Muscle layer of duodenum (tissue), 2 donors: Measurements from ENCODE around the gene ZNF383.
"Not testable (repeated sequence)": the region's sequence is repeated elsewhere in the genome, so short reads cannot be mapped to it uniquely, and the experiment has no call there.

Experiments used
- H3K27ac ChIP-seq: one replicate; pipeline ENCODE4 v1.7.0; 2013; ENCODE audit warnings: mild to moderate bottlenecking, low read length
- H3K27me3 ChIP-seq: one replicate; pipeline ENCODE4 v1.7.0; 2013; ENCODE audit warnings: low read depth, mild to moderate bottlenecking, control low read depth, low read length
- H3K36me3 ChIP-seq, 2 donors: one replicate each; pipeline ENCODE4 v1.7.0; 2013; ENCODE audit warnings: low read length in 2 of 2, control low read depth in 1 of 2, mild to moderate bottlenecking in 1 of 2; ENCODE audit not compliant: insufficient read depth in 2 of 2, control insufficient read depth in 1 of 2
- H3K4me1 ChIP-seq, 2 donors: one replicate each; pipeline ENCODE4 v1.7.0; 2013; ENCODE audit warnings: low read length in 2 of 2, mild to moderate bottlenecking in 2 of 2, control low read depth in 1 of 2, moderate library complexity in 1 of 2; ENCODE audit not compliant: insufficient read depth in 2 of 2, control insufficient read depth in 1 of 2
- H3K4me3 ChIP-seq, 2 donors: one replicate each; pipeline ENCODE4 v1.7.0; 2013; ENCODE audit warnings: low read length in 2 of 2, low read depth in 1 of 2, mild to moderate bottlenecking in 1 of 2
- H3K9me3 ChIP-seq, 2 donors: one replicate each; pipeline ENCODE4 v1.7.0; 2013; ENCODE audit warnings: low read length in 2 of 2, control low read depth in 1 of 2, mild to moderate bottlenecking in 1 of 2; ENCODE audit not compliant: control insufficient read depth in 1 of 2
- donor health status: healthy.

ZNF383 gene

GRCh38 chr19:37217775-37218591, at the start of gene ZNF383:
TSS of gene ZNF383 (plus strand) at chr19:37218214. CDS start at chr19:37230454, 12,240 bp downstream.
- Histone ChIP-seq H3K9me3 (no peaks in the 10 kb centered on the region), H3K4me3 (peak within 1 kb of the TSS; percentile 94 to 96), H3K4me1 (peaks cover 3 to 10% of the 10 kb centered on the region in 2 donors), H3K27ac (peak within 1 kb of the TSS; percentile 94), H3K36me3 (peaks cover 0 to 26% of the 10 kb centered on the region in 2 donors), H3K27me3 (no peaks in the 10 kb centered on the region)

GRCh38 chr19:37172368-37173366, 45.3 kb upstream of the ZNF383 start, which contains the start of gene ZNF585A:
TSS of gene ZNF585A (minus strand) at chr19:37172695. CDS start at chr19:37169910, 2,785 bp downstream.
- peak within 1 kb of the TSS; percentile 92 for H3K27ac ChIP-seq
- H3K9me3 ChIP-seq, result peaks cover 5 to 24% of the 10 kb centered on the region in 2 donors
- peaks cover 17 to 23% of the 10 kb centered on the region in 2 donors for H3K36me3 ChIP-seq
- peak within 1 kb of the TSS; percentile 82 to 99 for H3K4me3 ChIP-seq
- H3K27me3 ChIP-seq, result no peaks in the 10 kb centered on the region
- H3K4me1 ChIP-seq, result no peaks in the 10 kb centered on the region

GRCh38 chr19:37186071-37186470, 31.9 kb upstream of the ZNF383 start:
- H3K4me3 ChIP-seq, result peak overlapping the region in 1 of 2 donors; percentile 52
- not testable (repeated sequence) for H3K4me1 ChIP-seq, H3K27me3 ChIP-seq, H3K27ac ChIP-seq
- peaks cover 55 to 74% of the 10 kb centered on the region in 2 donors for H3K9me3 ChIP-seq
- peaks cover 33 to 78% of the 10 kb centered on the region in 2 donors for H3K36me3 ChIP-seq

DNA sequence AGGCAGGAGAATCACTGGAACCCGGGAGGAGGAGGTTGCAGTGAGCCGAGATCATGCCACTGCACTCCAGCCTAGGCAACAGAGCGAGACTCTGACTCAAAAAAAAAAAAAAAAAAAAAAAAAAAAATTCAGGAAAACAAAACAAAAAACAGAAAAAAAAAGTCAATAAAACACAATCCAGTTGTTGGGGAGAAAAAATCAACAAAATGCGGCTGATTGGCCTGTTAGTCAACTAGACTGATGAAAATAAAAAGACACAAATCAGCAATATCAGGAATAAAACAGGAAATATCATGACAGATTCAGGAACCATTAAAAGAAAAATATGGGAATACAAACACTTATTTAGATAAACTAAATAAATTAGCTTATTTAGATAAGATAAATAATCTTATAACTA, 22.8 kb upstream of the ZNF383 start:
- not testable (repeated sequence) for H3K27me3 ChIP-seq, H3K27ac ChIP-seq, H3K4me1 ChIP-seq
- Histone ChIP-seq H3K9me3 (peaks cover 8 to 36% of the 10 kb centered on the region in 2 donors), H3K4me3 (peak overlapping the region in 1 of 2 donors; percentile 19), H3K36me3 (peaks cover 11 to 75% of the 10 kb centered on the region in 2 donors)

- not testable (repeated sequence) for H3K4me3 ChIP-seq, H3K27me3 ChIP-seq, H3K4me1 ChIP-seq, H3K27ac ChIP-seq
- H3K36me3 ChIP-seq, result peaks cover 11 to 73% of the 10 kb centered on the region in 2 donors
- peaks cover under 1 to 20% of the 10 kb centered on the region in 2 donors for H3K9me3 ChIP-seq
Observed at GRCh38 chr19:37197115-37197514, 20.9 kb upstream of the ZNF383 start.

DNA sequence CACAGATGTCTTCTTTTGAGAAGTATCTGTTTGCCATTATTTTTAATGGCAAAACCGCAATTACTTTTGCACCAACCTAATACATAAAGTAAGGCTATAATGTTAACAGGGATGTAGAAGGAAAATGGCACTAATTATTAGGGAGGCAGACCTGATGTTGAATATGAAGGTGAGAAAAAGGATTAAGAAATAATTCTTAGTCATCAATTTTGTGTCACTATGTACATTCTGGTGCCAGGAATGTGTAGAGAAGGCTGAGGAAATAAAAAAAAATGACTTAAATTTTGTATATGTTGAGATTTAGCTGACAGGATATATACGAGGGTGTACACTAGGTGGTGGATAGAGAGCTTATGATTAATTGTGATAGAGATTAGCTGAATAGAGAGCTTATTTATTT, 20.2 kb upstream of the ZNF383 start:
- Histone ChIP-seq H3K4me3 (no peak overlapping the region), H3K36me3 (peaks cover 13 to 76% of the 10 kb centered on the region in 2 donors), H3K9me3 (peaks cover 0 to 21% of the 10 kb centered on the region in 2 donors), H3K27ac (no peak overlapping the region), H3K27me3 (no peaks in the 10 kb centered on the region), H3K4me1 (no peaks in the 10 kb centered on the region)

DNA sequence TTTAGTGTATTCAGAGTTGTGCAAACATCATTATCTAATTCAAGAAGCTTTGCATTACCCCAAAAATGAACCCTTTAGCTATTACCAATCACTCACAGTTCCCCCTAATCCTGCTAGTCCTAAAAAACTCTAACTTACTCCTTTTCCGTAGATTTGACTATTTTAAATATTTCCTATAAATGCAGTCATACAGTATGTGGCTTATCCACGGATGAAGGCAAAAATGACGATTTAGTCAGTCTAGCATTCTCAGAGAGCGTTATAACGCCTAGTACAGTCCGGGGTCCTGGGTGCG, 587 bp upstream of the ZNF383 start:
- H3K4me1 ChIP-seq, result peaks cover 3 to 10% of the 10 kb centered on the region in 2 donors
- H3K4me3 ChIP-seq, result peak overlapping the region; percentile 94 to 96
- H3K36me3 ChIP-seq, result peaks cover 0 to 21% of the 10 kb centered on the region in 2 donors
- no peaks in the 10 kb centered on the region for H3K27me3 ChIP-seq
- no peaks in the 10 kb centered on the region for H3K9me3 ChIP-seq
- peak overlapping the region; percentile 94 for H3K27ac ChIP-seq

DNA sequence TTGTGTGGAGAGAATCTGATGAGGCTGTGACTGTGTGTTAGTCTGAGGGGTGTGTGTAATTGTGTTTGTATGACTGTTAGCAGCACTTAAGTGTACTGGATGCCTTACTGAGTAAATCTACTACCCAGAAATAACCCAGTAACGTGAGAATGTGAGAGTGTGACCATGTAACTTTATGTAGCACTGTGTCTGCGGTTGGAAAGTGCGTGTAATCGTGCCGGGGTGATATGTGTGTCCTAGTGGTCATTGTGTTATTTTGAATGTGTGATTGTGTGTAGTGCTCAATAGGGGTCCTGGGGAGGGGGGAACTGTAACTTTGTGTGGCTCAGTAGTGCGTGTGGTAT, 550 bp downstream of the ZNF383 start:
- peaks cover 3 to 10% of the 10 kb centered on the region in 2 donors for H3K4me1 ChIP-seq
- peak overlapping the region; percentile 94 to 96 for H3K4me3 ChIP-seq
- no peaks in the 10 kb centered on the region for H3K9me3 ChIP-seq
- H3K27me3 ChIP-seq, result no peaks in the 10 kb centered on the region
- peaks cover 0 to 29% of the 10 kb centered on the region in 2 donors for H3K36me3 ChIP-seq
- peak overlapping the region; percentile 94 for H3K27ac ChIP-seq

- Histone ChIP-seq H3K9me3 (no peaks in the 10 kb centered on the region), H3K4me1 (peaks cover 3 to 10% of the 10 kb centered on the region in 2 donors), H3K36me3 (peaks cover 2 to 40% of the 10 kb centered on the region in 2 donors), H3K27me3 (no peaks in the 10 kb centered on the region), H3K27ac (no peak overlapping the region), H3K4me3 (no peak overlapping the region)
Observed at GRCh38 chr19:37220383-37220782, 2.4 kb downstream of the ZNF383 start.

DNA sequence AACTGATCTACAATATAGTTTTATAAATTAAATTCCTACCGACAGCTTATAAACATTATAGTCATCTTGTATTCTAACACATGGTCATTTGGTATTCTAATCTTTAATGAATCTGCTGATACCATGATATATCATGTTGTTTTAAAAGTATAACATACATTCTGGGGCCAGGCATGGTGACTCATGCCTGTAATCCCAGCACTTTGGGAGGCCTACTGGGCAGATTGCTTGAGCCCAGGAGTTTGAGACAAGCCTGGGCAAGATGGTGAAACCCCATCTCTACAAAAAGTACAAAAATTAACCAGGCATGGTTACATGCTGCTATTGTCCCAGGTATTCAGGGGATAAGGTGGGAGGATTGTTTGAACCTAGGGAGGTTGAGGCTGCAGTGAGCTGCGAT, 3.1 kb downstream of the ZNF383 start:
- Histone ChIP-seq H3K27ac (no peak overlapping the region), H3K36me3 (peaks cover 6 to 47% of the 10 kb centered on the region in 2 donors), H3K9me3 (peaks cover 1 to 2% of the 10 kb centered on the region in 2 donors), H3K4me3 (peak overlapping the region in 1 of 2 donors; percentile 22), H3K4me1 (peaks cover 3 to 10% of the 10 kb centered on the region in 2 donors), H3K27me3 (no peaks in the 10 kb centered on the region)

DNA sequence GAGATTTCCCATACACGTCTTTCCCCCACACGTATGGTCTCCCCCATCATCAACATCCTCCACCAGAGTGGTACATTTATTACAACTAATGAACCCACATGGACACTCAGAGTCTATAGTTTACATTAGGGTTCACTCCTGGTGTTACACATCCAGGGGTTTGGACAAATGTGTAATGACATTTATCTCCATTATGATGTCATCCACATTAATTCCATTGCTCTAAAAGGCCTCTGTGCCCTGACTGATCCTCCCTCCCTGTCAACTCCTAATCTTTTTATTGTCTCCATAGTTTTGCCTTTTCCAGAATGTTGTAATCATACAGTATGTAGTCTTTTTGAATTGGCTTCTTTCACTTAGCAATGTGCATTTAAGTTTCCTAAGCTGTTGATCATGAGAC, 8.2 kb downstream of the ZNF383 start:
- Histone ChIP-seq H3K36me3 (peaks cover 31 to 73% of the 10 kb centered on the region in 2 donors), H3K27me3 (no peaks in the 10 kb centered on the region), H3K27ac (no peak overlapping the region), H3K9me3 (peaks cover 11 to 19% of the 10 kb centered on the region in 2 donors), H3K4me1 (no peaks in the 10 kb centered on the region), H3K4me3 (peak overlapping the region in 1 of 2 donors; percentile 25)
